Measurements from ENCODE around the gene C5AR2.
A peak's percentile ranks its signal among the peaks of the same experiment; 100 is the strongest.
"Not testable (repeated sequence)": the region's sequence is repeated elsewhere in the genome, so short reads cannot be mapped to it uniquely, and the experiment has no call there.

C5AR2 gene

GRCh38 chr19:47324502-47324901, 7.5 kb upstream of the C5AR2 start:
- DNase-seq: peak; percentile 24

- no peak for DNase-seq
Measured at GRCh38 chr19:47330466-47330869, 1.5 kb upstream of the C5AR2 start.

- no peak for DNase-seq
Measured at GRCh38 chr19:47331490-47331889, 485 bp upstream of the C5AR2 start.

- DNase-seq: peak; percentile 92
Measured at GRCh38 chr19:47336765-47337718, 5.1 kb downstream of the C5AR2 start.

GRCh38 chr19:47339196-47339880, 7.4 kb downstream of the C5AR2 start:
- no peak for DNase-seq

GRCh38 chr19:47340477-47341208, 8.7 kb downstream of the C5AR2 start:
- no peak for DNase-seq

GRCh38 chr19:47341734-47342133, 9.8 kb downstream of the C5AR2 start:
- DNase-seq: no peak

GRCh38 chr19:47343194-47343802, 11.3 kb downstream of the C5AR2 start:
- DNase-seq: no peak

GRCh38 chr19:47344425-47344824, 12.4 kb downstream of the C5AR2 start:
- no peak for DNase-seq

GRCh38 chr19:47346024-47346423, 14.0 kb downstream of the C5AR2 start:
- not testable (repeated sequence) for DNase-seq

GRCh38 chr19:47348819-47349795, 17.1 kb downstream of the C5AR2 start, which contains the start of gene DHX34:
Gene DHX34 (plus strand): TSS chr19:47349315. CDS start chr19:47353031, 3,716 bp downstream.
- peak; percentile 95 for DNase-seq

GRCh38 chr19:47350630-47351029, 18.7 kb downstream of the C5AR2 start:
- no peak for DNase-seq

- DNase-seq: no peak
Measured at GRCh38 chr19:47351548-47351947, 19.6 kb downstream of the C5AR2 start.

GRCh38 chr19:47352095-47352494, 20.1 kb downstream of the C5AR2 start:
- no peak for DNase-seq

- no peak for DNase-seq
Measured at GRCh38 chr19:47353307-47353712, 21.3 kb downstream of the C5AR2 start.

GRCh38 chr19:47356900-47357299, 24.9 kb downstream of the C5AR2 start:
- no peak for DNase-seq

- DNase-seq: no peak
Measured at GRCh38 chr19:47357788-47358680, 26.1 kb downstream of the C5AR2 start.

GRCh38 chr19:47358936-47359335, 27.0 kb downstream of the C5AR2 start:
- DNase-seq: no peak

GRCh38 chr19:47362321-47362720, 30.3 kb downstream of the C5AR2 start:
- DNase-seq: no peak

- peak; percentile 51 for DNase-seq
Measured at GRCh38 chr19:47363758-47364531, 32.0 kb downstream of the C5AR2 start.

Measured in GF-D8 (cell line).